K562 (cell line): Measurements from ENCODE around the gene ACSBG1. TPM values are rescaled to one million over a fixed set of nuclear protein-coding genes. Genes with fewer than 3 reads are reported as not detected.

ENCODE experiments used
- ATAC-seq: fragments of 200-7000 bp; cut with Tn5 transposase; 3 replicates; pipeline ENCODE4 v1.9.1; 2020; ENCODE audit warnings: moderate library complexity
- BruUV-seq: library from RNA; stranded (reverse); fragments of 400-500 nt; replicated peaks from 2 replicates; lab custom pipeline; 2021; lab: Mats Ljungman, UMichigan
- CTCF ChIA-PET: fragments of 300-600 bp; formaldehyde crosslinking; extraction: SDS; loops from one replicate; lab custom pipeline; 2021; ENCODE audit warnings: low intra/inter-chr PET ratio; lab: Yijun Ruan, JAX
- POLR2A ChIA-PET: fragments of 300-600, 350-650 bp; sonication (Branson Sonifier 250); formaldehyde crosslinking; extraction: SDS; loops from one replicate; lab custom pipeline; 2021; ENCODE audit warnings: antibody characterized with exemption, inconsistent platforms; lab: Yijun Ruan, JAX
- DNase-seq, 4 experiments: peaks; one replicate each; pipeline versions ENCODE4 v3.0.0 to v3.0.0-alpha.2; 2011 to 2018; ENCODE audit warnings: low spot score in 3 of 4, mixed read lengths in 3 of 4; ENCODE audit errors: extremely low read depth in 1 of 4
- FAIRE-seq: peaks from 2 replicates; lab custom pipeline; 2011; peaks lifted over from hg19 to GRCh38; lab: Jason Lieb, UNC
- H2AFZ ChIP-seq: 2 replicates; pipeline ENCODE4 v1.6.0; 2011; ENCODE audit warnings: low read depth, low read length, control low read depth, inconsistent platforms
- H3K27ac ChIP-seq: fragments of 200-600 bp; 3 replicates; pipeline ENCODE4 v1.8.0; 2011; ENCODE audit warnings: low read depth, mild to moderate bottlenecking, control low read depth, inconsistent platforms, low read length, moderate library complexity, mixed read lengths; ENCODE audit errors: extremely low read depth
- H3K27me3 ChIP-seq, 2 experiments: fragments of 300-600 bp in 1 of 2; 2 replicates in 1 of 2; 3 replicates in 1 of 2; pipeline versions ENCODE4 v1.6.0 to v1.8.0; 2011; ENCODE audit warnings: inconsistent platforms in 2 of 2, low read length in 2 of 2, mild to moderate bottlenecking in 1 of 2, mixed read lengths in 1 of 2, moderate library complexity in 1 of 2; ENCODE audit not compliant: control insufficient read depth in 2 of 2, insufficient read depth in 2 of 2
- H3K36me3 ChIP-seq: fragments of 300-600 bp; 3 replicates; pipeline ENCODE4 v1.8.0; 2011; ENCODE audit warnings: mild to moderate bottlenecking, low read length, inconsistent platforms; ENCODE audit not compliant: control insufficient read depth, insufficient read depth
- H3K4me1 ChIP-seq, 2 experiments: fragments of 200-600 bp in 1 of 2; replicated peaks in 1 of 2; 2 replicates in 1 of 2; 3 replicates in 1 of 2; pipeline versions ENCODE4 v1.5.1 to v1.8.0; 2011; ENCODE audit warnings: inconsistent platforms in 2 of 2, low read length in 2 of 2, mild to moderate bottlenecking in 1 of 2, mixed read lengths in 1 of 2, moderate library complexity in 1 of 2; ENCODE audit not compliant: control insufficient read depth in 2 of 2, insufficient read depth in 2 of 2
- H3K4me2 ChIP-seq: 2 replicates; pipeline ENCODE4 v1.6.1; 2011; ENCODE audit warnings: low read length, control low read depth, inconsistent platforms, mixed read lengths; ENCODE audit not compliant: insufficient read depth
- H3K4me3 ChIP-seq: fragments of 200-600 bp; sonication (generic), shearing (Covaris generic); 2 replicates; pipeline ENCODE4 v1.5.1; 2016; ENCODE audit warnings: control low read depth, inconsistent platforms
- H3K79me2 ChIP-seq: fragments of 200-600 bp; 3 replicates; pipeline ENCODE4 v1.8.0; 2011; ENCODE audit warnings: low read length, inconsistent platforms; ENCODE audit not compliant: control insufficient read depth, insufficient read depth
- H3K9ac ChIP-seq, 2 experiments: 2 replicates each; pipeline versions ENCODE4 v1.6.0 to v1.6.1; 2011; ENCODE audit warnings: low read depth in 2 of 2, low read length in 2 of 2, control low read depth in 1 of 2, inconsistent platforms in 1 of 2, mild to moderate bottlenecking in 1 of 2, mixed read lengths in 1 of 2; ENCODE audit not compliant: insufficient read depth in 1 of 2
- H3K9me1 ChIP-seq: one replicate; pipeline ENCODE4 v1.6.0; 2011; ENCODE audit warnings: inconsistent platforms, mild to moderate bottlenecking, low read length, moderate library complexity; ENCODE audit not compliant: control insufficient read depth, insufficient read depth
- H3K9me3 ChIP-seq: replicated peaks from 2 replicates; pipeline ENCODE4 v1.5.1; 2011; ENCODE audit warnings: low read depth, low read length, inconsistent platforms; ENCODE audit not compliant: control insufficient read depth, insufficient read depth
- H4K20me1 ChIP-seq: replicated peaks from 2 replicates; pipeline ENCODE4 v1.6.1; 2011; ENCODE audit warnings: low read length, inconsistent platforms, mixed read lengths; ENCODE audit not compliant: control insufficient read depth, insufficient read depth
- CBFA2T3 ChIP-seq: fragments of 450-650 bp; IDR thresholded peaks from 2 replicates; pipeline ENCODE4 v1.6.1; 2017
- MAFG ChIP-seq: fragments of 450-650 bp; conservative IDR thresholded peaks from 2 replicates; pipeline ENCODE4 v1.6.1; 2016; ENCODE audit warnings: missing genetic modification characterization, missing compliant biosample characterization
- MEIS2 ChIP-seq: fragments of 450-650 bp; IDR thresholded peaks from 2 replicates; pipeline ENCODE4 v1.6.1; 2014; ENCODE audit warnings: mild to moderate bottlenecking; ENCODE audit not compliant: partially characterized antibody
- MTA2 ChIP-seq: fragments of 450-650 bp; IDR thresholded peaks from 2 replicates; pipeline ENCODE4 v1.6.1; 2016; ENCODE audit warnings: low read depth
- ZNF140 ChIP-seq: fragments of 250-450 bp; sonication (Bioruptor Pico); IDR thresholded peaks from 2 replicates; pipeline ENCODE4 v1.8.0; 2021; ENCODE audit warnings: moderate library complexity, mild to moderate bottlenecking, inconsistent platforms
- ZNF41 ChIP-seq: fragments of 250-450 bp; sonication (Bioruptor Pico); conservative IDR thresholded peaks from 2 replicates; pipeline ENCODE4 v1.4.0; 2020; ENCODE audit warnings: mild to moderate bottlenecking
- WGBS: fragments of 100-300 bp; shearing (Covaris generic); methylation state at CpG from one replicate; pipeline ENCODE4 v1.1.6; 2016; ENCODE audit warnings: low coverage, mixed read lengths; ENCODE audit not compliant: insufficient coverage; ENCODE audit errors: missing lambda C conversion rate; 5-methylcytosine and 5-hydroxymethylcytosine counted together
- in situ Hi-C: fragments of 300-500 bp; cut with MboI; formaldehyde crosslinking; loops from 4 replicates; pipeline ENCODE4 v1.15.0; 2018; ENCODE audit warnings: inconsistent platforms, mixed read lengths
- intact Hi-C: fragments of 100-400 bp; cut with micrococcal nuclease; formaldehyde crosslinking; loops from 2 replicates; pipeline ENCODE4 v1.14.2; 2022
- polyA plus RNA-seq, 8 experiments: library from polyadenylated mRNA; depleted of rRNA in 4 of 8; stranded (reverse) in 5 of 8; unstranded in 3 of 8; fragments of >200 nt; fragmentation: Nextera tagmentation in 2 of 8; fragmentation: Illumina TruSeq in 1 of 8; extraction: Ambion mirVana in 2 of 8; extraction: Trizol in 1 of 8; gene quantifications; 2 replicates each; pipeline versions ENCODE4 v1.2.1 to v1.2.3, GENCODE V29; 2011 to 2014; ENCODE audit warnings: inconsistent platforms in 1 of 8, missing spikeins in 1 of 8
- total RNA-seq, 7 experiments: library from RNA; depleted of rRNA in 6 of 7; stranded (reverse); fragments of >200 nt in 6 of 7; fragmentation: Illumina TruSeq in 2 of 7; extraction: Trizol in 2 of 7; gene quantifications; 2 replicates each; pipeline versions ENCODE4 v1.2.1 to v1.2.3, GENCODE V29; 2011 to 2021; ENCODE audit warnings: low replicate concordance in 1 of 7
- TF ChIP-seq, protein P1 (sequence below): sonication (generic); formaldehyde crosslinking; IDR thresholded peaks from 2 replicates; pipeline ENCODE4 v1.8.0; 2023; ENCODE audit warnings: mild to moderate bottlenecking, missing genetic modification reagents
- TF ChIP-seq, protein P2 (sequence below): fragments of 250-450 bp; sonication (Bioruptor Pico); IDR thresholded peaks from 2 replicates; pipeline ENCODE4 v1.5.0; 2021; ENCODE audit warnings: mild to moderate bottlenecking, borderline replicate concordance

ACSBG1 gene
- total and polyA plus RNA-seq, 9 of the 15 experiments (the other 6 are each of a cell fraction or from before 2014, with no cell fraction given): 0.36 to 6.4 (median 2.5) TPM

DNA sequence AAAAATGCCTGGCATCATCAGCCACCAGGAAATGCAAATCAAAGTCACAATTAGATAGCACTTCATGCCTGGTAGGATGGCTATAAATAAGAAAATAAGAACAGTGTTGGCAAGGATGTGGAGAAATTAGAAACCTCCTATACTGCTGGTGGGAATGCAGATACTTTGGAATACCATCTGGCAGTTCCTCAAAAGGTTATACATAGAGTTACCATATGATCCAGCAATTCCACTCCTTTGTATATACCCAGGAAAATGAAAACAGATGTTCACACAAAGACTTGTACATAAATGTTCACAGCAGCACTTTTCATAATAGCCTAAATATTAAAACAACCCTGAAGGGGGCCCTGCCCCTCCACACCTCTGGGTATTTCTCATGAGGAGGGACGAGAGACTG is 13.7 kb downstream of the ACSBG1 start:
- 14% methylated on average over 1 of the region's 1 CpG for WGBS
- Histone ChIP-seq H3K9me3 (no peaks in the 10 kb centered on the region; the same call in 1 of the 2 replicates), H3K36me3 (no peaks in the 10 kb centered on the region), H3K79me2 (no peaks in the 10 kb centered on the region), H3K4me1 (no peaks in the 10 kb centered on the region), H3K4me2 (no peak overlapping the region), H3K9ac (no peak overlapping the region)
- DNase-seq: no peak
- in situ Hi-C loops: no loop called here
- ATAC-seq: no peak
- TF ChIP-seq MEIS2: no peak
- TF ChIP-seq, all 486 proteins: peak for 0
- Histone ChIP-seq H3K9me1 (no peaks in the 10 kb centered on the region), H3K27ac (no peak overlapping the region), H3K27me3 (peaks cover 0 to 4% of the 10 kb centered on the region in 2 experiments; a peak in 2 of 5 replicates), H4K20me1 (no peaks in the 10 kb centered on the region), H2AFZ (no peak overlapping the region), H3K4me3 (no peak overlapping the region)
- ChIA-PET CTCF (interaction anchor here (0.6 kb wide), 1 partner anchor 54 kb away, joined by 3 read pairs; no protein-coding TSS in a partner anchor), POLR2A (no interaction called here)
- intact Hi-C loops: no loop called here
- BruUV-seq: no TSS peak
- FAIRE-seq: no peak

DNA sequence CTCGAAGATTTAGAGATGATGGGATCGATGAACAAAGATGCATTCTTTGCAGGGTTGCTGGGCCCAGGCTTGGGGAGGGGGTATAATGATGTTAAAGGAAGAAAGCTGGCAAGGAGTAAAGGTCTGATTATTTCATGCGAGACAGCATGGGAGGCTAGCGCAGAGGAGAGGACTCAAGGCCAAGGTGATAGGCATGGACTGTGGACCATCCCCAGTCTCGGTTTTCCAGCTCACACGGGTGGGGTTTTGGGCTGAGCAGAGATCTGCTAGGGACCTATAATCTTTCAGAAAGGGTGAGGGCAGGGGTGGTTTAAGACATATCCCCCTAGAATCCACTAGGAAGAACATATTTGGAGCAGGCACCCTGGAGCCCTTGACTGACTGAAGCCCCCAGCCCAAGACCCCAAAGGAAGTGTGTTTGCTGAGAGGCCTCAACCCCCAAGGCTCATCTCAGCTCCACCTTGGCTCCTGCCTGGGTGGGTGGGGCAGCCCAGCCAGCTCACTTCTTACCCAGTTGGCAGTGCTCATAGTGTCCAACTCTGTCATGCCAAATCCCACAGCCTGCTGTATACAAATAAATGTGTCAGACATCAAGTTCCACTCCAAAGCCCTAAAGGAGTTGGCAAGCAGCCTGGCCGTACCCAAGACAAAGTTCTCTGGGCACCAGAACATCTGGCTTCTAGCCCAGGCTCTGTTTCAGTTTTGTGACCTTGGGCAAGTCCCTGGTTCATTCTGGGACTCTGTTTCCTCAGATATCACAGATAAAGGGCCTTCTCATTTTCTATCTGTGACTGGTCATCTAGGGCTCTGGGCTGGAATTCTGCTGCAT is 17.9 kb downstream of the ACSBG1 start:
- Histone ChIP-seq H2AFZ (no peak overlapping the region), H3K36me3 (no peaks in the 10 kb centered on the region), H3K4me1 (peaks cover 13 to 21% of the 10 kb centered on the region in 2 experiments; a peak in 4 of 5 replicates), H3K27ac (no peak overlapping the region), H3K9me3 (no peaks in the 10 kb centered on the region), H3K9me1 (no peaks in the 10 kb centered on the region), H3K79me2 (no peaks in the 10 kb centered on the region), H4K20me1 (0 out of 2 replicates have a peak, but pooled peaks cover 3% of the 10 kb centered on the region), H3K4me3 (no peak overlapping the region), H3K27me3 (peaks cover 4 to 12% of the 10 kb centered on the region in 2 experiments; a peak in 4 of 5 replicates), H3K4me2 (no peak overlapping the region), H3K9ac (no peak overlapping the region)
- ChIA-PET POLR2A (no interaction called here), CTCF (no interaction called here)
- ATAC-seq (no peak), DNase-seq (no peak), FAIRE-seq (no peak)
- 8% methylated on average over 6 of the region's 7 CpGs for WGBS
- in situ Hi-C loops: no loop called here
- no TSS peak for BruUV-seq
- intact Hi-C loops: no loop called here
- TF ChIP-seq ZNF140: no peak
- TF ChIP-seq ZNF41 (CRISPR knock-in tag): no peak
- no peak for TF ChIP-seq MTA2
- TF ChIP-seq, protein P1, sequence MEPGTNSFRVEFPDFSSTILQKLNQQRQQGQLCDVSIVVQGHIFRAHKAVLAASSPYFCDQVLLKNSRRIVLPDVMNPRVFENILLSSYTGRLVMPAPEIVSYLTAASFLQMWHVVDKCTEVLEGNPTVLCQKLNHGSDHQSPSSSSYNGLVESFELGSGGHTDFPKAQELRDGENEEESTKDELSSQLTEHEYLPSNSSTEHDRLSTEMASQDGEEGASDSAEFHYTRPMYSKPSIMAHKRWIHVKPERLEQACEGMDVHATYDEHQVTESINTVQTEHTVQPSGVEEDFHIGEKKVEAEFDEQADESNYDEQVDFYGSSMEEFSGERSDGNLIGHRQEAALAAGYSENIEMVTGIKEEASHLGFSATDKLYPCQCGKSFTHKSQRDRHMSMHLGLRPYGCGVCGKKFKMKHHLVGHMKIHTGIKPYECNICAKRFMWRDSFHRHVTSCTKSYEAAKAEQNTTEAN (CRISPR knock-in tag): no peak
- TF ChIP-seq, protein P2, sequence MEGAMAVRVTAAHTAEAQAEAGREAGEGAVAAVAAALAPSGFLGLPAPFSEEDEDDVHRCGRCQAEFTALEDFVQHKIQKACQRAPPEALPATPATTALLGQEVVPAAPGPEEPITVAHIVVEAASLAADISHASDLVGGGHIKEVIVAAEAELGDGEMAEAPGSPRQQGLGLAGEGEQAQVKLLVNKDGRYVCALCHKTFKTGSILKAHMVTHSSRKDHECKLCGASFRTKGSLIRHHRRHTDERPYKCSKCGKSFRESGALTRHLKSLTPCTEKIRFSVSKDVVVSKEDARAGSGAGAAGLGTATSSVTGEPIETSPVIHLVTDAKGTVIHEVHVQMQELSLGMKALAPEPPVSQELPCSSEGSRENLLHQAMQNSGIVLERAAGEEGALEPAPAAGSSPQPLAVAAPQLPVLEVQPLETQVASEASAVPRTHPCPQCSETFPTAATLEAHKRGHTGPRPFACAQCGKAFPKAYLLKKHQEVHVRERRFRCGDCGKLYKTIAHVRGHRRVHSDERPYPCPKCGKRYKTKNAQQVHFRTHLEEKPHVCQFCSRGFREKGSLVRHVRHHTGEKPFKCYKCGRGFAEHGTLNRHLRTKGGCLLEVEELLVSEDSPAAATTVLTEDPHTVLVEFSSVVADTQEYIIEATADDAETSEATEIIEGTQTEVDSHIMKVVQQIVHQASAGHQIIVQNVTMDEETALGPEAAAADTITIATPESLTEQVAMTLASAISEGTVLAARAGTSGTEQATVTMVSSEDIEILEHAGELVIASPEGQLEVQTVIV (CRISPR knock-in tag): no peak
- TF ChIP-seq MAFG (tag): no peak
- TF ChIP-seq CBFA2T3: no peak
